Measurements from ENCODE around the gene CD244.

- TF ChIP-seq YY1 (IDR thresholded peaks at IDR 0.05; ENCODE audit: insufficient read depth, insufficient read length) = no peak
- TF ChIP-seq SUZ12 (IDR thresholded peaks at IDR 0.05; ENCODE audit: extremely low read depth, insufficient read depth, insufficient read length) = no peak
Measured at GRCh38 chr1:160807738-160808137, 54.9 kb downstream of the CD244 start.

All from NT2/D1 (cell line).